ENCODE data around the gene BOLA3. TPM values are rescaled to one million over a fixed set of nuclear protein-coding genes. Genes with fewer than 3 reads are reported as not detected.

BOLA3 gene
- total RNA-seq, 4 donors from 2014 or later, result 29.4 to 46.9 (median 42.8) TPM

- Histone ChIP-seq H3K9me3 (no peaks in the 10 kb centered on the region), H3K36me3 (peaks cover 3 to 38% (median 18%) of the 10 kb centered on the region in 4 donors), H3K4me1 (peaks cover 15 to 41% (median 24%) of the 10 kb centered on the region in 4 donors), H3K27ac (replicated peaks in 1 of 4) (peak overlapping the region; percentile 80 to 83 (median 80)), H3K4me3 (peak overlapping the region; percentile 86 to 89 (median 87)), H3K27me3 (no peaks in the 10 kb centered on the region)
- intact Hi-C loops (cut with DNase I), result loop anchor here (10.0 kb wide), 2 partner anchors 222 to 322 kb away; partner anchors contain the start of genes DGUOK and STAMBP
- DNase-seq (ENCODE audit: extremely low spot score), result no peak
- TF ChIP-seq EP300 (IDR thresholded peaks at IDR 0.05), result no peak
- no peak for TF ChIP-seq POLR2AphosphoS5 (IDR thresholded peaks at IDR 0.05)
- no peak for TF ChIP-seq POLR2A (IDR thresholded peaks at IDR 0.05; ENCODE audit: low read depth)
- no peak for TF ChIP-seq CTCF (IDR thresholded peaks at IDR 0.05)
- WGBS, result 7% methylated on average over 28 of the region's 29 CpGs
Measured at GRCh38 chr2:74146929-74147726, 584 bp downstream of the BOLA3 start.

GRCh38 chr2:74142340-74142739 is 5.4 kb downstream of the BOLA3 start:
- TF ChIP-seq POLR2A (IDR thresholded peaks at IDR 0.05; ENCODE audit: low read depth) (no peak), EP300 (IDR thresholded peaks at IDR 0.05) (no peak), CTCF (IDR thresholded peaks at IDR 0.05) (no peak), POLR2AphosphoS5 (IDR thresholded peaks at IDR 0.05) (no peak)
- peaks cover 11 to 24% (median 15%) of the 10 kb centered on the region in 4 donors for H3K4me1 ChIP-seq
- H3K4me3 ChIP-seq, result no peak overlapping the region
- WGBS, result 85% methylated on average over 6 of the region's 6 CpGs
- no peaks in the 10 kb centered on the region for H3K27me3 ChIP-seq
- intact Hi-C loops (cut with DNase I), result loop anchor here (10.0 kb wide), 2 partner anchors 218 to 318 kb away; partner anchors contain the start of genes DGUOK and STAMBP
- H3K36me3 ChIP-seq, result peaks cover 6 to 49% (median 26%) of the 10 kb centered on the region in 4 donors
- DNase-seq (ENCODE audit: extremely low spot score), result peak; percentile 47
- no peaks in the 10 kb centered on the region for H3K9me3 ChIP-seq
- no peak overlapping the region for H3K27ac ChIP-seq (replicated peaks in 1 of 4)

- TF ChIP-seq EP300 (IDR thresholded peaks at IDR 0.05) (no peak), POLR2AphosphoS5 (IDR thresholded peaks at IDR 0.05) (no peak), CTCF (IDR thresholded peaks at IDR 0.05) (no peak), POLR2A (IDR thresholded peaks at IDR 0.05; ENCODE audit: low read depth) (no peak)
- peaks cover 6 to 56% (median 39%) of the 10 kb centered on the region in 4 donors for H3K36me3 ChIP-seq
Measured at GRCh38 chr2:74138600-74139323, 8.9 kb downstream of the BOLA3 start.

GRCh38 chr2:74137651-74138599 is 9.8 kb downstream of the BOLA3 start:
- WGBS, result 95% methylated on average over 9 of the region's 11 CpGs
- peaks cover 6 to 57% (median 41%) of the 10 kb centered on the region in 4 donors for H3K36me3 ChIP-seq
- intact Hi-C loops (cut with DNase I), result no loop called here
- H3K27ac ChIP-seq (replicated peaks in 1 of 4), result no peak overlapping the region
- TF ChIP-seq POLR2AphosphoS5 (IDR thresholded peaks at IDR 0.05) (no peak), EP300 (IDR thresholded peaks at IDR 0.05) (no peak), POLR2A (IDR thresholded peaks at IDR 0.05; ENCODE audit: low read depth) (no peak), CTCF (IDR thresholded peaks at IDR 0.05) (no peak)
- H3K4me3 ChIP-seq, result no peak overlapping the region
- no peaks in the 10 kb centered on the region for H3K27me3 ChIP-seq
- H3K4me1 ChIP-seq, result no peaks in the 10 kb centered on the region
- peaks cover 0 to 5% (median 0%) of the 10 kb centered on the region in 4 donors for H3K9me3 ChIP-seq
- DNase-seq (ENCODE audit: extremely low spot score), result peak; percentile 57

More at GRCh38 chr2:74138600-74139323, 8.9 kb downstream of the BOLA3 start:
- Histone ChIP-seq H3K27me3 (no peaks in the 10 kb centered on the region), H3K9me3 (no peaks in the 10 kb centered on the region), H3K27ac (replicated peaks in 1 of 4) (no peak overlapping the region), H3K4me3 (no peak overlapping the region), H3K4me1 (no peaks in the 10 kb centered on the region)
- 82% methylated on average over 15 of the region's 19 CpGs for WGBS
- intact Hi-C loops (cut with DNase I), result no loop called here
- no peak for DNase-seq (ENCODE audit: extremely low spot score)

All from esophagus muscularis mucosa (tissue), 4 donors.